ENCODE measurements around the gene PSME4. TPM values are rescaled to one million over a fixed set of nuclear protein-coding genes. Genes with fewer than 3 reads are reported as not detected.

Gene PSME4
- total RNA-seq, 1 donor from 2014 or later, result 44.3 TPM

GRCh38 chr2:53884883-53885282 lies 85.9 kb downstream of the PSME4 start:
- H3K36me3 ChIP-seq (ENCODE audit: control insufficient read depth, insufficient read depth, low read length), result no peaks in the 10 kb centered on the region
- no peaks in the 10 kb centered on the region for H3K27me3 ChIP-seq (ENCODE audit: control insufficient read depth, insufficient read depth, low read length)
- H3K4me3 ChIP-seq (ENCODE audit: low read depth, low read length), result no peak overlapping the region
- no peak for TF ChIP-seq CTCF (IDR thresholded peaks at IDR 0.05; ENCODE audit: insufficient read depth, low read length, poor library complexity, severe bottlenecking)
- no peak for DNase-seq (ENCODE audit: low read depth)

- Histone ChIP-seq H3K36me3 (ENCODE audit: control insufficient read depth, insufficient read depth, low read length) (no peaks in the 10 kb centered on the region), H3K4me3 (ENCODE audit: low read depth, low read length) (no peak overlapping the region), H3K27me3 (ENCODE audit: control insufficient read depth, insufficient read depth, low read length) (no peaks in the 10 kb centered on the region)
- no peak for DNase-seq (ENCODE audit: low read depth)
- no peak for TF ChIP-seq CTCF (IDR thresholded peaks at IDR 0.05; ENCODE audit: insufficient read depth, low read length, poor library complexity, severe bottlenecking)
Measured at GRCh38 chr2:53881986-53882385, 88.8 kb downstream of the PSME4 start.

- Histone ChIP-seq H3K4me3 (ENCODE audit: low read depth, low read length) (no peak overlapping the region), H3K27me3 (ENCODE audit: control insufficient read depth, insufficient read depth, low read length) (no peaks in the 10 kb centered on the region), H3K36me3 (ENCODE audit: control insufficient read depth, insufficient read depth, low read length) (no peaks in the 10 kb centered on the region)
- no peak for DNase-seq (ENCODE audit: low read depth)
- no peak for TF ChIP-seq CTCF (IDR thresholded peaks at IDR 0.05; ENCODE audit: insufficient read depth, low read length, poor library complexity, severe bottlenecking)
Measured at GRCh38 chr2:53881360-53881759, 89.4 kb downstream of the PSME4 start.

GRCh38 chr2:53880756-53881155 lies 90.0 kb downstream of the PSME4 start:
- Histone ChIP-seq H3K27me3 (ENCODE audit: control insufficient read depth, insufficient read depth, low read length) (no peaks in the 10 kb centered on the region), H3K36me3 (ENCODE audit: control insufficient read depth, insufficient read depth, low read length) (no peaks in the 10 kb centered on the region), H3K4me3 (ENCODE audit: low read depth, low read length) (no peak overlapping the region)
- no peak for DNase-seq (ENCODE audit: low read depth)
- no peak for TF ChIP-seq CTCF (IDR thresholded peaks at IDR 0.05; ENCODE audit: insufficient read depth, low read length, poor library complexity, severe bottlenecking)

GRCh38 chr2:53877556-53877955 lies 93.2 kb downstream of the PSME4 start:
- no peak overlapping the region for H3K4me3 ChIP-seq (ENCODE audit: low read depth, low read length)
- TF ChIP-seq CTCF (IDR thresholded peaks at IDR 0.05; ENCODE audit: insufficient read depth, low read length, poor library complexity, severe bottlenecking), result no peak
- DNase-seq (ENCODE audit: low read depth), result no peak
- peaks cover 2% of the 10 kb centered on the region for H3K36me3 ChIP-seq (ENCODE audit: control insufficient read depth, insufficient read depth, low read length)
- no peaks in the 10 kb centered on the region for H3K27me3 ChIP-seq (ENCODE audit: control insufficient read depth, insufficient read depth, low read length)

- Histone ChIP-seq H3K36me3 (ENCODE audit: control insufficient read depth, insufficient read depth, low read length) (peaks cover 2% of the 10 kb centered on the region), H3K27me3 (ENCODE audit: control insufficient read depth, insufficient read depth, low read length) (no peaks in the 10 kb centered on the region), H3K4me3 (ENCODE audit: low read depth, low read length) (no peak overlapping the region)
- no peak for TF ChIP-seq CTCF (IDR thresholded peaks at IDR 0.05; ENCODE audit: insufficient read depth, low read length, poor library complexity, severe bottlenecking)
- DNase-seq (ENCODE audit: low read depth), result no peak
Measured at GRCh38 chr2:53877112-53877511, 93.7 kb downstream of the PSME4 start.
